DOHH2 (cell line): ENCODE results near the gene TMEM154.

Source experiments
- H3F3A ChIP-seq: fragments of 200-600 bp; sonication (generic), shearing (Covaris generic); 2 replicates; pipeline ENCODE4 v1.6.0; 2016; ENCODE audit warnings: antibody characterized with exemption, mild to moderate bottlenecking; ENCODE audit not compliant: control insufficient read depth, insufficient read depth
- H3K27ac ChIP-seq: fragments of 200-600 bp; sonication (generic); 2 replicates; pipeline ENCODE4 v1.5.1; 2014; ENCODE audit warnings: low read depth, mild to moderate bottlenecking, low read length, moderate library complexity
- H3K27me3 ChIP-seq: fragments of 200-600 bp; sonication (generic); 2 replicates; pipeline ENCODE4 v1.6.1; 2014; ENCODE audit warnings: mild to moderate bottlenecking, low read length, mixed read lengths; ENCODE audit not compliant: control insufficient read depth
- H3K36me3 ChIP-seq: fragments of 200-600 bp; sonication (generic); 2 replicates; pipeline ENCODE4 v1.6.1; 2014; ENCODE audit warnings: mild to moderate bottlenecking, low read length, moderate library complexity, mixed read lengths; ENCODE audit not compliant: control insufficient read depth
- H3K4me1 ChIP-seq: fragments of 200-600 bp; sonication (generic); 2 replicates; pipeline ENCODE4 v1.6.1; 2014; ENCODE audit warnings: mild to moderate bottlenecking, low read length, mixed read lengths; ENCODE audit not compliant: control insufficient read depth
- H3K4me2 ChIP-seq: fragments of 200-600 bp; sonication (generic); 2 replicates; pipeline ENCODE4 v1.6.0; 2014; ENCODE audit warnings: mild to moderate bottlenecking, low read length, moderate library complexity
- H3K4me3 ChIP-seq: fragments of 200-600 bp; sonication (generic); 2 replicates; pipeline ENCODE4 v1.5.1; 2014; ENCODE audit warnings: mild to moderate bottlenecking, low read length, mixed read lengths
- H3K79me2 ChIP-seq: fragments of 200-600 bp; sonication (generic); 2 replicates; pipeline ENCODE4 v1.6.1; 2014; ENCODE audit warnings: mild to moderate bottlenecking, low read length, mixed read lengths; ENCODE audit not compliant: control insufficient read depth
- H3K9me2 ChIP-seq: fragments of 200-600 bp; sonication (generic); replicated peaks from 2 replicates; pipeline ENCODE4 v1.6.1; 2014; ENCODE audit warnings: mild to moderate bottlenecking, low read length, mixed read lengths; ENCODE audit not compliant: control insufficient read depth
- H3K9me3 ChIP-seq: fragments of 200-600 bp; sonication (generic); 2 replicates; pipeline ENCODE4 v1.6.1; 2014; ENCODE audit warnings: antibody characterized with exemption, low read length, mixed read lengths; ENCODE audit not compliant: control insufficient read depth, insufficient read depth
- H4K20me1 ChIP-seq: fragments of 200-600 bp; sonication (generic); 2 replicates; pipeline ENCODE4 v1.6.0; 2014; ENCODE audit warnings: low read depth, mild to moderate bottlenecking, antibody characterized with exemption, low read length, moderate library complexity; ENCODE audit not compliant: control insufficient read depth, insufficient read depth
- CTCF ChIP-seq: fragments of 200-600 bp; sonication (generic); IDR thresholded peaks from one replicate; pipeline ENCODE4 v1.5.1; 2014; ENCODE audit warnings: antibody characterized with exemption, mild to moderate bottlenecking, low read depth, low read length; ENCODE audit not compliant: poor library complexity, severe bottlenecking
- EZH2phosphoT487 ChIP-seq: fragments of 200-600 bp; sonication (generic); IDR thresholded peaks from 2 replicates; pipeline ENCODE4 v1.6.1; 2017; ENCODE audit warnings: borderline replicate concordance, mild to moderate bottlenecking, antibody characterized with exemption, low read length, moderate library complexity, mixed read lengths

The TMEM154 gene

GRCh38 chr4:152657657-152658056, 22.1 kb downstream of the TMEM154 start:
- TF ChIP-seq EZH2phosphoT487 (no peak), CTCF (no peak)
- H3K27me3 ChIP-seq: no peaks in the 10 kb centered on the region
- no peaks in the 10 kb centered on the region for H4K20me1 ChIP-seq
- no peaks in the 10 kb centered on the region for H3F3A ChIP-seq
- peaks cover 30% of the 10 kb centered on the region for H3K4me1 ChIP-seq
- no peaks in the 10 kb centered on the region for H3K79me2 ChIP-seq
- H3K9me2 ChIP-seq: no peaks in the 10 kb centered on the region
- peaks cover 15% of the 10 kb centered on the region for H3K9me3 ChIP-seq
- no peak overlapping the region for H3K4me3 ChIP-seq
- no peaks in the 10 kb centered on the region for H3K36me3 ChIP-seq
- no peak overlapping the region for H3K27ac ChIP-seq
- no peak overlapping the region for H3K4me2 ChIP-seq

GRCh38 chr4:152655272-152656129, 24.3 kb downstream of the TMEM154 start:
- H3K27me3 ChIP-seq: no peaks in the 10 kb centered on the region
- TF ChIP-seq EZH2phosphoT487 (no peak), CTCF (no peak)
- H3K9me3 ChIP-seq: peaks cover 15% of the 10 kb centered on the region
- no peak overlapping the region for H3K27ac ChIP-seq
- no peak overlapping the region for H3K4me2 ChIP-seq
- H3K9me2 ChIP-seq: no peaks in the 10 kb centered on the region
- no peaks in the 10 kb centered on the region for H4K20me1 ChIP-seq
- H3F3A ChIP-seq: no peaks in the 10 kb centered on the region
- no peaks in the 10 kb centered on the region for H3K36me3 ChIP-seq
- no peaks in the 10 kb centered on the region for H3K79me2 ChIP-seq
- H3K4me3 ChIP-seq: no peak overlapping the region
- H3K4me1 ChIP-seq: peaks cover 8% of the 10 kb centered on the region

- no peaks in the 10 kb centered on the region for H3F3A ChIP-seq
- no peak overlapping the region for H3K4me2 ChIP-seq
- no peak overlapping the region for H3K27ac ChIP-seq
- TF ChIP-seq EZH2phosphoT487: no peak
- H3K79me2 ChIP-seq: no peaks in the 10 kb centered on the region
- H3K4me1 ChIP-seq: no peaks in the 10 kb centered on the region
- no peak overlapping the region for H3K4me3 ChIP-seq
- H3K36me3 ChIP-seq: no peaks in the 10 kb centered on the region
- peaks cover 2% of the 10 kb centered on the region; the same call in 1 of the 2 replicates for H3K9me3 ChIP-seq
- H3K9me2 ChIP-seq: no peaks in the 10 kb centered on the region
- H4K20me1 ChIP-seq: no peaks in the 10 kb centered on the region
- no peaks in the 10 kb centered on the region for H3K27me3 ChIP-seq
Measured at GRCh38 chr4:152652102-152652501, 27.7 kb downstream of the TMEM154 start.

GRCh38 chr4:152651473-152652060, 28.2 kb downstream of the TMEM154 start:
- Histone ChIP-seq H3K4me3 (no peak overlapping the region), H3K9me2 (no peaks in the 10 kb centered on the region), H3F3A (no peaks in the 10 kb centered on the region), H3K4me2 (no peak overlapping the region), H3K27me3 (no peaks in the 10 kb centered on the region), H3K9me3 (peaks cover 2% of the 10 kb centered on the region; the same call in 1 of the 2 replicates), H3K4me1 (0 out of 2 replicates have a peak, but pooled peaks cover 1% of the 10 kb centered on the region), H3K79me2 (no peaks in the 10 kb centered on the region), H4K20me1 (no peaks in the 10 kb centered on the region), H3K27ac (no peak overlapping the region), H3K36me3 (no peaks in the 10 kb centered on the region)
- no peak for TF ChIP-seq EZH2phosphoT487
- no peak for TF ChIP-seq CTCF
